ENCODE results near the gene CNBD2.
"Not testable (repeated sequence)": the region's sequence is repeated elsewhere in the genome, so short reads cannot be mapped to it uniquely, and the experiment has no call there.

The CNBD2 gene

GRCh38 chr20:35985806-35986205 lies 17.4 kb downstream of the CNBD2 start:
- peaks cover 6% of the 10 kb centered on the region for H3K27me3 ChIP-seq (ENCODE audit: low read depth)
- H3K4me3 ChIP-seq: no peak overlapping the region
- in situ Hi-C loops (cut with MboI; ENCODE audit: low sequenced_read_pairs): loop anchor here (5.0 to 25.0 kb wide), 2 partner anchors 151 to 451 kb away; no protein-coding TSS in a partner anchor
- H3K9me3 ChIP-seq: no peaks in the 10 kb centered on the region
- no peak for DNase-seq (ENCODE audit: low spot score in 2 of 2)
- no peaks in the 10 kb centered on the region for H3K36me3 ChIP-seq (replicated peaks)
- H3K4me1 ChIP-seq: no peaks in the 10 kb centered on the region

- H3K36me3 ChIP-seq (replicated peaks): no peaks in the 10 kb centered on the region
- H3K4me3 ChIP-seq: no peak overlapping the region
- H3K9me3 ChIP-seq: no peaks in the 10 kb centered on the region
- DNase-seq (ENCODE audit: low spot score in 2 of 2): no peak
- H3K4me1 ChIP-seq: no peaks in the 10 kb centered on the region
- in situ Hi-C loops (cut with MboI; ENCODE audit: low sequenced_read_pairs): loop anchor here (5.0 to 25.0 kb wide), 2 partner anchors 148 to 448 kb away; no protein-coding TSS in a partner anchor
- H3K27me3 ChIP-seq (ENCODE audit: low read depth): peaks cover 6% of the 10 kb centered on the region
These were observed 20.6 kb downstream of the CNBD2 start for GRCh38 chr20:35988910-35989463.

- no peaks in the 10 kb centered on the region; the same call in 1 of the 2 replicates for H3K4me1 ChIP-seq
- DNase-seq (ENCODE audit: low spot score in 2 of 2): peak; percentile 34 to 56
These were observed 22.9 kb downstream of the CNBD2 start for GRCh38 chr20:35991142-35991771.

GRCh38 chr20:35992713-35993335 lies 24.4 kb downstream of the CNBD2 start:
- DNase-seq (ENCODE audit: low spot score in 2 of 2): peak; percentile 63 to 67
- Histone ChIP-seq H3K4me1 (no peaks in the 10 kb centered on the region; the same call in 1 of the 2 replicates), H3K4me3 (no peak overlapping the region), H3K36me3 (replicated peaks) (no peaks in the 10 kb centered on the region), H3K27me3 (ENCODE audit: low read depth) (peaks cover 6% of the 10 kb centered on the region), H3K9me3 (no peaks in the 10 kb centered on the region)
- in situ Hi-C loops (cut with MboI; ENCODE audit: low sequenced_read_pairs): loop anchor here (25.0 kb wide), 1 partner anchor 444 kb away; no protein-coding TSS in a partner anchor

More at GRCh38 chr20:35991142-35991771, 22.9 kb downstream of the CNBD2 start:
- no peaks in the 10 kb centered on the region for H3K36me3 ChIP-seq (replicated peaks)
- in situ Hi-C loops (cut with MboI; ENCODE audit: low sequenced_read_pairs): loop anchor here (25.0 kb wide), 1 partner anchor 446 kb away; no protein-coding TSS in a partner anchor
- peaks cover 6% of the 10 kb centered on the region for H3K27me3 ChIP-seq (ENCODE audit: low read depth)
- no peak overlapping the region for H3K4me3 ChIP-seq
- no peaks in the 10 kb centered on the region for H3K9me3 ChIP-seq

- Histone ChIP-seq H3K36me3 (replicated peaks) (no peaks in the 10 kb centered on the region), H3K9me3 (no peaks in the 10 kb centered on the region), H3K27me3 (ENCODE audit: low read depth) (peaks cover 4% of the 10 kb centered on the region), H3K4me1 (no peaks in the 10 kb centered on the region; the same call in 1 of the 2 replicates), H3K4me3 (no peak overlapping the region)
- in situ Hi-C loops (cut with MboI; ENCODE audit: low sequenced_read_pairs): loop anchor here (25.0 kb wide), 1 partner anchor 442 kb away; no protein-coding TSS in a partner anchor
- DNase-seq (ENCODE audit: low spot score in 2 of 2): peak; percentile 82 to 92
These were observed 26.6 kb downstream of the CNBD2 start for GRCh38 chr20:35994994-35995453.

- in situ Hi-C loops (cut with MboI; ENCODE audit: low sequenced_read_pairs): loop anchor here (25.0 kb wide), 1 partner anchor 441 kb away; no protein-coding TSS in a partner anchor
- not testable (repeated sequence) for H3K9me3 ChIP-seq; H3K4me1 ChIP-seq; H3K4me3 ChIP-seq; H3K27me3 ChIP-seq (ENCODE audit: low read depth); DNase-seq (ENCODE audit: low spot score in 2 of 2); H3K36me3 ChIP-seq (replicated peaks)
These were observed 28.1 kb downstream of the CNBD2 start for GRCh38 chr20:35996492-35996891.

- in situ Hi-C loops (cut with MboI; ENCODE audit: low sequenced_read_pairs): not testable (repeated sequence)
These were observed 32.9 kb downstream of the CNBD2 start for GRCh38 chr20:36001331-36001730.

GRCh38 chr20:36002855-36003254 lies 34.5 kb downstream of the CNBD2 start:
- H3K27me3 ChIP-seq (ENCODE audit: low read depth): no peaks in the 10 kb centered on the region
- DNase-seq (ENCODE audit: low spot score in 2 of 2): no peak
- no peaks in the 10 kb centered on the region for H3K36me3 ChIP-seq (replicated peaks)
- no peaks in the 10 kb centered on the region for H3K9me3 ChIP-seq
- H3K4me3 ChIP-seq: no peak overlapping the region
- H3K4me1 ChIP-seq: no peaks in the 10 kb centered on the region
- in situ Hi-C loops (cut with MboI; ENCODE audit: low sequenced_read_pairs): no loop called here

More at GRCh38 chr20:36001331-36001730, 32.9 kb downstream of the CNBD2 start:
- not testable (repeated sequence) for H3K9me3 ChIP-seq; H3K27me3 ChIP-seq (ENCODE audit: low read depth); DNase-seq (ENCODE audit: low spot score in 2 of 2); H3K4me1 ChIP-seq; H3K4me3 ChIP-seq; H3K36me3 ChIP-seq (replicated peaks)

GRCh38 chr20:36004045-36004444 lies 35.7 kb downstream of the CNBD2 start:
- Histone ChIP-seq H3K27me3 (ENCODE audit: low read depth) (no peaks in the 10 kb centered on the region), H3K9me3 (no peaks in the 10 kb centered on the region), H3K4me3 (no peak overlapping the region), H3K4me1 (no peaks in the 10 kb centered on the region), H3K36me3 (replicated peaks) (no peaks in the 10 kb centered on the region)
- DNase-seq (ENCODE audit: low spot score in 2 of 2): no peak
- in situ Hi-C loops (cut with MboI; ENCODE audit: low sequenced_read_pairs): no loop called here

GRCh38 chr20:36008461-36009035 lies 40.2 kb downstream of the CNBD2 start:
- in situ Hi-C loops (cut with MboI; ENCODE audit: low sequenced_read_pairs): no loop called here
- DNase-seq (ENCODE audit: low spot score in 2 of 2): no peak
- H3K36me3 ChIP-seq (replicated peaks): no peaks in the 10 kb centered on the region

GRCh38 chr20:36010076-36010475 lies 41.7 kb downstream of the CNBD2 start:
- no peaks in the 10 kb centered on the region for H3K27me3 ChIP-seq (ENCODE audit: low read depth)
- H3K4me1 ChIP-seq: no peaks in the 10 kb centered on the region
- in situ Hi-C loops (cut with MboI; ENCODE audit: low sequenced_read_pairs): no loop called here
- H3K9me3 ChIP-seq: no peaks in the 10 kb centered on the region
- no peak for DNase-seq (ENCODE audit: low spot score in 2 of 2)
- H3K36me3 ChIP-seq (replicated peaks): no peaks in the 10 kb centered on the region
- no peak overlapping the region for H3K4me3 ChIP-seq

More at GRCh38 chr20:36008461-36009035, 40.2 kb downstream of the CNBD2 start:
- no peak overlapping the region for H3K4me3 ChIP-seq
- no peaks in the 10 kb centered on the region for H3K4me1 ChIP-seq
- H3K27me3 ChIP-seq (ENCODE audit: low read depth): no peaks in the 10 kb centered on the region
- no peaks in the 10 kb centered on the region for H3K9me3 ChIP-seq

- no peak for DNase-seq (ENCODE audit: low spot score in 2 of 2)
- in situ Hi-C loops (cut with MboI; ENCODE audit: low sequenced_read_pairs): no loop called here
- Histone ChIP-seq H3K4me1 (no peaks in the 10 kb centered on the region), H3K36me3 (replicated peaks) (no peaks in the 10 kb centered on the region), H3K4me3 (no peak overlapping the region), H3K27me3 (ENCODE audit: low read depth) (no peaks in the 10 kb centered on the region), H3K9me3 (no peaks in the 10 kb centered on the region)
These were observed 42.4 kb downstream of the CNBD2 start for GRCh38 chr20:36010825-36011224.

GRCh38 chr20:36015806-36016403 lies 47.5 kb downstream of the CNBD2 start:
- Histone ChIP-seq H3K27me3 (ENCODE audit: low read depth) (no peaks in the 10 kb centered on the region), H3K9me3 (no peaks in the 10 kb centered on the region), H3K4me1 (peaks cover 9% of the 10 kb centered on the region), H3K4me3 (no peak overlapping the region), H3K36me3 (replicated peaks) (no peaks in the 10 kb centered on the region)
- no peak for DNase-seq (ENCODE audit: low spot score in 2 of 2)
- in situ Hi-C loops (cut with MboI; ENCODE audit: low sequenced_read_pairs): no loop called here

Data from HAP-1 (cell line).